ENCODE measurements around the gene ARL10.
A peak's percentile ranks its signal among the peaks of the same experiment; 100 is the strongest.

Gene ARL10

DNA sequence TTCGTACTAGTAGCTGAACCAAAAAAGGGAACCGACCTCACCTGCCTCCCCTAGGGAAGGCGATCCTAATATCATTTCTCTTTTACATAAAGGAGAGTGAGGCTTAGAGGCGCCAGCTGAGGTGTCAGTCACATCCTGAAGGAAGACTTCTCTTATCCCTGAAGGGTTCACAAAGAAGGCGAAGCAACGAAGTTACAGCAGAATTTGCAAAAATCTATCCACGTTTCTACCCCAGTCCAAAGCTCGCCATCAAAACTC, 3.1 kb upstream of the ARL10 start:
- no peak for DNase-seq

DNA sequence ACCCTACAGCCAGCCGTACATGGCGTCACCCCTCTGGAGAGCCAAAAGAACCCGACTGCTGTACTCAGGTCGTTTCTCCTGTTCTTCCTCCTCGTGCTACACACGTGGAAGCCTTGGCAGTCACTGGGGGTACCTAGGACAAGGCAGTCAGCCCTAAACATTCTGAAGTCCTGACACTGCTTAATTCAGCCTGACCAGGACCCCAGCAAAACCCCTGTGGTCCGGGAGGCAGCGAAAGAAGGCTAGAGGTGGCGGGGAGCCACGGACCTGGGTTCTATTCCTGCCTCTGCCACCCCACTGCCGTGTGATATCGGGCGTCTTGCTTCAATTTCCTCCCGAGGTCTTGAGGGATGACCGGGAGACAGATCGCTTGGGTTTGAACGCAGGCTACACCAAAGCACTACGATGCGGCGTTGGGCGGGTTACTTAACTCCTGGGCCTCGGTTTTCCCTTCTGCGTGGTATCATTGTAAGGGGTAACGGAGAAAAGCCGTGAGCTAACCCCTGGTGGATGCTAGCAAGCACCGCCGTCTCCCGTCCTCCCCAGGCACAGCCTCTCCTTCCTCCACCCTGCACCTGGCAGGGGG, 429 bp upstream of the ARL10 start:
- no peak for DNase-seq

DNA sequence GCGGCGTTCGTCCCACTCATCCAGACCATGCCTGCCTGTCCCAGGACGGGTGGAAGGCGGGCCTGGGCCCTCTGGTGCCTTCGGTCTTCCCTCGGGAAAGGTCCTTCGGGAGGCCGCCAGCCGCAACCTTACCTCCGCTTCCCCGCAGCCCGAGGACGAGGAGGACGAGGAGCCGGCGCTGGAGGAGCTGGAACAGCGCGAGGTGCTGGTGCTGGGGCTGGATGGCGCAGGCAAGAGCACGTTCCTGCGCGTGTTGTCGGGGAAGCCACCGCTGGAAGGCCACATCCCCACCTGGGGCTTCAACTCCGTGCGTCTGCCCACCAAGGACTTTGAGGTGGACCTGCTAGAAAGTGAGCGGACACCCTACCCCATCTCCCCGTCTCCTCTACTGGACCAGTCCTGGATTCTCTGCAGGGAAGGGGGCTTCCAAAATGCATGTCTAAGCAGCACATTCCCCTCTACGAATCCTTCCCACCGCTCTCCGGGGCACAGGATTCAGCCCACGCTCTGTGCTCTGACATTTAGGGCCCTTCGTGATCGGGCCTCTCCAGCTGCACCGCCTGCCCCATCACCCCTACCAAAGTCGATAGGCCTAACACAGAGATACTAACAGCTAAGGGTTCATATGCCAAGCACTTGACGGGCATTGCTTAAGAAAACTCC, 1.1 kb downstream of the ARL10 start:
- DNase-seq = no peak

DNA sequence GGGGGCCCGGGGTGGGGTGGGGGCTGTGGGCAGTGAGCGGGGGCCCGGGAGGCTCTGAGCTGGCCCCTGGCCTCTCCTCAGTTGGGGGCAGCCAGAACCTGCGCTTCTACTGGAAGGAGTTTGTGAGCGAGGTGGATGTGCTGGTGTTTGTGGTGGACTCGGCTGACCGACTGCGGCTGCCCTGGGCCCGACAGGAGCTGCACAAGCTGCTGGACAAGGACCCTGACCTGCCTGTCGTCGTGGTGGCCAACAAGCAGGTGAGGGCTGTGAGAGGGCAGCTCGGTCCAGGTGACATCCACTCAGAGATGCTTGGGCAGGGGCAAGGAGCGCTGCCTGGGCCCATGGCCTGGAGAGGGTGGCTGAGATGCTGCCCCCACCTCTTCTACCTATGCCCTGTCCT, 3.4 kb downstream of the ARL10 start:
- DNase-seq = no peak

DNA sequence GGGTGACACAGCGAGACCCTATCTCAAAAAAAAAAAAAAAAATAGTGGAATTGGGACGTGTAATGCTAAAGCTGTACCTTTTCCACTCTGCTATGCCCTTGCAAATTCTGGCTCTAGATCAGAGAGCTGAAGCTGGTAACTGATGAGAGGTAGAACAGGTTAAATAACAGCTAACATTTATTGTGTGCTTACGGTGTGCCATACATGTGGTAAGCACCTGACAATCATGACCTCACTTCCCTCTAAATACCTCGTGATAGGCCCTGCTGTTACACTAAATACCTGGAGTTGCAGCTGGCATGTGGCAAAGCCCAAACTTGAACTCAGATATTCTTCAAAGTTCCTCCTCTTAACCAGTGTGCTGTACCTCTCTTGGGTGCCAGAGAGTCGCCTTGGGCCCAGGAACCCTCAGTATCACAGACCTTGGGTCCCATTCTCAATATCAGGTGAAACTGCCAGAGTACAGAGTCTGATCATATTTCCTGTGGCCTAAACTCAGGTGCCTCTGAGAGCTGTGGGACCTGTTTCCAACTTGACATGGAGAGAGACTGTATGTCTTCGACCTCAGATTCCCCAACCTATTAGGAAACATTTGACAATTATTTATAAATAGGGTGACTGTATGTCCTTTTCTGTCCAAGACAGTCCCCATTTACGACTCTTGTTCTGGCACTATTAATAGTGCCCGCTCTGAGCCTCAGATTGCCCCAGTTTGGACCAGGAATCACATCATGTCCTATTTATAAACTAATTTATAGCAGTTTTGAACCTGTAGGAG, 4.8 kb downstream of the ARL10 start:
- no peak for DNase-seq

DNA sequence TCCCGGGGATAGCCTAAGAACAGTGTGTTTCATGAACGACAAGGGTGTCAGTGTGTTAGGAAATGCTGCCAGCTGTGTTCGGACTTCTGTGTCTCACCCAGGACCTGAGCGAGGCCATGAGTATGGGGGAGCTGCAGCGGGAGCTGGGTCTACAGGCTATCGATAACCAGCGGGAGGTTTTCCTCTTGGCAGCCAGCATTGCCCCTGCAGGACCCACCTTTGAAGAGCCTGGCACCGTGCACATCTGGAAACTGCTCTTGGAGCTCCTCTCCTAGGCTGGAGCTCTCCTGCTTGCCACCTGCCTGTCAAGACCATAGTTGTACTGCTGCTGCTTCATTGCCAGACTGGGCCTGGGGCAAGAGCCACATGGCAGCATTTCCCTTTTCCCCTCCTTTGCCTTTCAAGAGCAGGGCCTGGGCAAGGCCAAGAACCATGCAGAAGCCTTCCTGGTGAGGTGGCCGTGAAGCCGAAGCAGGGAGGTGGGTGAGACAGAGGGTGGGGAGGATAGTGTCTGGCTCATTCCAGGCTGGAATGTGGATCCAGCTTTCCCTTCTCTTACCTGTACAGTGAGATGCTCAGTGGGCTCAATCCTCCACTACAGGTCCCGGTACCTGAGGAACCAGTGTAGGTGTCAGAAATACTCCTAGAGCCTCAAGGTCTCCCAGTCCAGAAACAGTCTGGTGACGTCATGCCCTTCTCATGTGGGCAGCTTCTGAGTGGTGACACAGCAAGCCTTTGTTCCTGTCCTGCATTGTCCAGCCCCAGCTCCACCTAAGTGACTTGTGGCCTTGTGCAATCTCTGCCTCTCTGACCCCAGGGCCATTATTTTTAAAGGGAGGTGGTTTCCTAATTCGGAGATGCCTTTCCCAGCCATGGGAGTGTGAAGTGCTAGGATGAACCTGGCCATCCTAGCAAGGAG, 6.6 kb downstream of the ARL10 start:
- no peak for DNase-seq

DNA sequence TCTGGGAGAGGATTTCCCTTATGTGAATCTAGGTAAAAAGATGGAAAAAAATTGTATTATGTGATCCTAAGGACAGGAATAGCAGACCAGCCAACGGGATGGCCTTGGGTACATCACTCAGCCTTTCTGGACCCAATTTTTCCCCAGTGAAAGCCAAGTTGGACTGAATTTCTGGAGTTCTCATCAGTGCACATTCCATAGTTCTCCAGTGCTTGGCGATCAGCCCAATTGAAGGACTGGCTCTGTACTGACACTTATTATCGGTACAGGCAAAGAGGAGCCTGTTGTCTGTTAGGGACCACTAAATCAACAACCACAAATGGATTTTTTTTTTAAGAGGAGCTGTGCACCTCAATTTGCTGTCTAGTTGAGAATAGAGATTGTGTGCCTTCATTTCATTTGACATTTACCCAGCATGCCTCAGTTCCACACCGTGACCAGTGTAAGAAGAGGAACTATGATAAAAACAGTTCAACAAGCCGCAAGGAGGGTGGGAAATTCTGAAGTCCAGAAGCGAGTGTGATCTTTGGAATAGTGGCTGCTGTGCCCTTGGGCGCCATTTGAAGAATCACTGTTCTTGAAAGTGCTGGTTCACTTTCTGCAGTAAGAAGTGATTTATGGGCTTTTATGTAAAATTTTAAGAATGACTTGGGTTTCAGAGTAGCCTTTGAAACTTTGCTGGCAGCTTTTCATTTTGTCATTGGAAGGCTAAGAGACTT, 8.0 kb downstream of the ARL10 start:
- no peak for DNase-seq

DNA sequence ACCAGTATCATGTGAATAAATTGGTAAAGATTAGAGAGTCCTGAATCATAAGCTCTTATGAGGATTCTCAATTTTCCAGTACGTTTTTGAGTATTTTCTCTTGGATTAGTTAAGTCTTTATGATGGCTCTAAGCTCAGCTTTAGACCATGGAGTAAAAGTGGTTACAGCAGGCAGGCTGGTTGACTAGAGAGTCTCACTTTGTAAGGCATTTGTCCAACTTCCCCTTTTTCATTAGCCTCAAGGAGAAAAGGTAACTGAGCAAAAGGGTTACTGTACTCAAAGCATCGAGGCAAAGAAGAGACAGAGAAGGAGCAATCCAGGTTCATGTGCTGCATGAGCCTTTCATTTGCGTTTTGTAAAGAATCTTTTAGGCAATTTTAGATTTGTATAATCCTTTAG, 14.6 kb downstream of the ARL10 start:
- no peak for DNase-seq

DNA sequence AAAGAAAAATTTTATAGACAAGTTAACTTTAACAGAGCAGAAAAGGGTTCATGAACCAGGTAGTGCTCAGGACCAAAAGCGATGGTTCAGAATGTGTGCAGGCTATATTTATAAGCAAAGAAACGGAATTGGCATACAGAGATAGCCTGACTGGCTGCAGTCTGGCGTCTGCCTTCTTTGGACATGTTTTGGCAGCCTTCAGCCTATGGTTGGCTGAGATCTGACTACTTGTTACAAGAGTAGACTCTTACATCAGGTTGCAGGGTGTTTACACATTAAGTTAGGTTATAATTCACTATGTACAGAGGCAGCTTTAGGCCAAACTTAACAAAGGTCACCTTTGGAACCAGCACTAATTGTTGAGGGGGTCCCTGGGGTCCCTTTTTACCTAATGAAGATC, 16.1 kb downstream of the ARL10 start:
- DNase-seq = no peak

DNA sequence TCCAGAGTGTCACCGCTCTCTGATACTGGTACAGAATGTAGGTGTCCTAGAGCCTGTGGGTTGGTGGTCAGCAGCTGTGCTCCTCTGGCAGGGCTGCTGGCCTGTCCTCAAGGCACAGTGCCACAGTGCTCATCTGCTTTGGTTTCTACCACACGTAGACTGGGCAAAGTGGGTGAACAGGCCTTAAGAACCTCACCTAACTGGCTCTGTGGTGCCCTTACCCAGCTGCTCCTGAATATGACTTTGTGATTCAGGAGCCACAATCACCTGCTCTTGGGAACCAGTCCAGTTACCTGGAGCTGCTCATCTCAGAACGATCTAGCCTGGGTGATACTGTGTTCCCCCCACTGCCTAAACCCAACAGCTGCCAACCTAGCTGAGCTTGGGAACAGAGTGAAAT, 16.7 kb downstream of the ARL10 start:
- no peak for DNase-seq

DNA sequence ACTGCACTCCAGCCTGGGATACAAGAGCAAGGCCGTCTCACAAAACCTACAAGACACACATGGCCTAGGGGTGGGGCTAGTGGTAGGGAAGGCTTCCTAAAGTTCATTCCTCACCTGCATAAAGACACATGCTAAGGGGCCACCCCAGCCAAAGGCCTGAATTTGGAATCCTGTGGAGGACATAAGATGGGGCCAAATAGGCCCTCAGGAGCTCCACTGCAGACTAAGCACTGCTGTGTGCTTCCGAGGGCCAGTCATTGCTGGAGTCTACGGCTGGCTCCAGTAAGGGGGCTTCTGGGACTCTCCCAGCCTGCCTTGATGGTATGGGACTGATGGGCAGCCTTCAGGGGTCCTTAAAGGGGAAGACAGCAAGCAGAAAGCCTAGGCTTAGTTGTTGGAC, 17.4 kb downstream of the ARL10 start:
- DNase-seq = no peak

DNA sequence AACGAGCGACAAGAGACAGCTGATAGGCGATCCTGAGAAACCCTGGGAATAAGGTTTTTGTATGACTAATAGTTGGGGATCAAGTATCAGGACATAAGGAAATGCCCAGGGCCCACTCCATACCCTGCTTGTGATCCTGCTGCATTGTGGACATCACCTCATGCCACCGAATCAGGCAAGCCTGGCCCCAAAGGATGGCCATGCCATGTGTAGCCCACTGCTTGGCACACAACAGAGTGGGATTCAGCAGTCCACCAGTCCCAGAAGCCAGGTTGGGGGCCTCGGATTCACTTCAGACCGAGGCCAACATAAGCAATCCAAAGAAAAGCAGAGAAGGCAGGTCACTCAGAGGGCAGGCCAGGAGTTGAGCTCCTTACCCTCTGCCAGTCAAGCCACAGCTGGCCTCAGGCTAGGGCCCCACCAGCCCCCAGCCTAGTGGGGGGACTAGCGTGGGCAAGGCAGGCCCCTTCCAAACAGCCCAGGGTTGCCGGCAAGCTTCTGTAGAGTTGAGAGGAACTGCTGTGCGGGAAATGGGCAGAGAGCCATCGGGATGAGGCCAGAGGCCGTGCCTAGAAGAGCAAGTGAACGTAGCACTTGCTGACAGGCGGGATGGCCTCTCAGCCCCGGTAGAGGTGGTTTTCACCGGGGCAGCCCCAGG, 18.1 kb downstream of the ARL10 start:
- no peak for DNase-seq

DNA sequence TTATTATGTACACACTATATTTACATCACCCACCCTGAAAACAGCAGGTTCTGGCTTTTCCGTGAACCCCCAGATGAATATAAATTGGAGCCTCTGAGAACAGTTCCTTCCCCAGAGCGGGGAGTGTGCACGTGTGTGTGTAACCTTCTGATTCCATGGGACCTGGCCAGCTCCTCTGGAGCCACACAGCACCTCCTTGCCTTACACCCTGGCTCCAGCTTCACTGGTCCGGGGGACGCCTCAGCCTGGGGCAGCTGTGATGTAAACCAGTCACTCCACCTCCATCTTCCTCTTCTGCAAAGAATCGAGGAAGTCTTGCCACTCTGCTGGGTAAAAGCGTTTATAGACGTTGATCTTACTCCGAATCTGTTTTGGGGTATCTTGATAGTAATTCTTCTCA, 18.7 kb downstream of the ARL10 start:
- DNase-seq = no peak

DNA sequence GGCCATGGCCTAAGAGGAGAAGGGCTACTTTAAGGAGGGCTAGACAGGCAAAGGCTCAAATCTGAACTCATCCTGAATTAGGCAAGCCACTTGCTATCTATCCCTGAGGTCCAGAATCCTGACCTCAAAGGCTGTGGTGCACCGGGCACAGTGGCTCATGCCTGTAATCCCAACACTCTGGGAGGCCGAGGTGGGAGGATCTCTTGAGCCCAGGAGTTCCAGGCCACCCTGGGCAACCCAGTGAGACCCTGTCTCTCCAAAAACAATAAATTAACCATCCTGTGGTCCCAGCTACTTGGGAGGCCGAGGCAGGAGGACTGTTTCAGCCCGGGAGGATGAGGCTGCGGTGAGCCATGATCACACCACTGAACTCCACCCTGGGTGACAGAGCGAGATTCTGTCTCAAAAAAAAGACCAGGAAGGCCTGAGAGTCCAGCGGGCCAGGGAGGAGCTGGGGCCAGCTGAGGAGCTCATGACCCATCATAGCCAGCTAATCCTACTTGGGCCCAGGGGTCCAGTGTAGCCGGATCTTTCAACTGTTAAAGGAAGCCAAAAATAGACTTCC, 19.2 kb downstream of the ARL10 start:
- DNase-seq = no peak

DNA sequence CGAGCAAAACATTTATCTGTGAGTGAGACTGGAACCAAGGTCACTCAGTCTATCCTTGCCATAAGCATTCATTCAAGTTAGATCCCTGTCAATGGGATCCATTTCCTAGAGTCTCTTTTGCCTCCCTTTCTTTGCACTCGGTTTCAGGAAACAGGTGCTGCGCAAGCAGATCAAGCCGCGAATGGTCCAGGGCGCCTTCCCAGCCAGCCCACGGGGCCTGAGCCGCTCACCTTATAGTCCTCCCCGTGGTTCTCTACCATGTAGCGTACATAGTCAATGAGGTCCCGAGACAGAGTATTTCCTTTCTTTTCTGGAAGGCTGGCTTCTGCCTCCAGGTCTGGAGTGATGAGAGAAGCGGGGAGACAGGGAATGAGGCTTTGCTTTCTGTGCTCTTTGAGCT, 19.7 kb downstream of the ARL10 start:
- no peak for DNase-seq

DNA sequence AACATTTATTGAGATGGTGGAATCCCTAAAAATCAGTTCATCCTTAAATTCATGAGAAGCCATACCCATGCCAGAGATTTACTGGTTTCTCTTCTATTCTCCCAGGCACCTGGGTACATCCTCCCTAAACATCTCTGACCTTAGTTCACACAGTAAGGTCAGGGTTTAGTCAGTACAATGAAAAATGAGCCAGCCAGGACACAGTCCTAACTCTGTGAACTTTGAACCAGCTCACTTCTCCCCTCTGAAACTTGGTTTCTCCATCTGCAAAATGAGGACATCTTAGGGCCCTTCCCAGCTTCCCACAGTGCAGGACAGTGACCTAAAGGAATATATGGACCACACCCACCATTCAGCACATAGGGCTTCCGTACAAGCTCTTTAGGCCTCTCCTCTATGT, 21.2 kb downstream of the ARL10 start:
- no peak for DNase-seq

DNA sequence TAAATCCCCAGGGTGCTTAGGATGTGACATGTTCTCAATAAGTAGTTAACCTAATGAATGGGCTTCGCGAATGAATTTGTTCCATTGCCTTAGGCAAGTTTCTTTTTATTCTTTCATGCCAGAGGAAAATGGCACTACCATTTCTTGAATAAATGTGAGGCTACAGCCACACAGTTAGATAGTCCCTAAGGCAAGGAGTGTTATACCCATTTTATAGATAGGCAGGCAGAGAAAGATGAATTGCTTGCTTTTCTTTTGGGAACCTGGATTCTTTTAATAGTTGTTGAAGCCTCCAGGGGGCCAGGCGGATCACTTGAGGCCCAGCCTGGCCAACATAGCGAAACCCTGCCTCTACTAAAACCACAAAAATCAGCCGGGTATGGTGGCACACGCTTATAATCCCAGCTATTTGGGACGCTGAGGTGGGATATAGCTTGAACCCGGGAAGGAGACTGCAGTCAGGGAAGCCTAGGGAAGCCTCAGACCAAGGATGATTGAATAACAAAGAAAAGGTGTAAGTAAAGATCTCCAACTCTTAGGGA, 22.2 kb downstream of the ARL10 start:
- no peak for DNase-seq

DNA sequence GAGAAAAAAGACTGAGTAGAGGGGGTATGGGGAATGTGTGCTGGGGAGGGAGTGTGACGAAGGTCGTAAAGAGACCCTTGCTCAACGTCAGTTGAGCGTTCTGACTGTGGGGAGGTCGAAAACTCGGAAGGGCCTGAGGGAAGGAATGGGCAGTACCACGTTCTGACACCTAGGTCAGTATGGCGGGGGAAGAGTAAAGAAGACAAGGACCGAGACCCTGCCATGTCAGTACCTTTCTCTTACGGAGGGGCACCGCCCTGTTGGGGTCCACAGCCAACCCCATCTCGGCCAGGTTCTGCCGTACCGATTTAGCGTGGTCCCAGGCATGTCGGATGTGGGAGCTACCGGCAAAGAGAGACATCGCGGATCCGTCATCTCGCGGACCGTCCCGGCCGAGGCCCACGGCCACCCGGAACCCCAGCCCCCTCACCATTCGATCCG, 22.7 kb downstream of the ARL10 start:
- DNase-seq = no peak

DNA sequence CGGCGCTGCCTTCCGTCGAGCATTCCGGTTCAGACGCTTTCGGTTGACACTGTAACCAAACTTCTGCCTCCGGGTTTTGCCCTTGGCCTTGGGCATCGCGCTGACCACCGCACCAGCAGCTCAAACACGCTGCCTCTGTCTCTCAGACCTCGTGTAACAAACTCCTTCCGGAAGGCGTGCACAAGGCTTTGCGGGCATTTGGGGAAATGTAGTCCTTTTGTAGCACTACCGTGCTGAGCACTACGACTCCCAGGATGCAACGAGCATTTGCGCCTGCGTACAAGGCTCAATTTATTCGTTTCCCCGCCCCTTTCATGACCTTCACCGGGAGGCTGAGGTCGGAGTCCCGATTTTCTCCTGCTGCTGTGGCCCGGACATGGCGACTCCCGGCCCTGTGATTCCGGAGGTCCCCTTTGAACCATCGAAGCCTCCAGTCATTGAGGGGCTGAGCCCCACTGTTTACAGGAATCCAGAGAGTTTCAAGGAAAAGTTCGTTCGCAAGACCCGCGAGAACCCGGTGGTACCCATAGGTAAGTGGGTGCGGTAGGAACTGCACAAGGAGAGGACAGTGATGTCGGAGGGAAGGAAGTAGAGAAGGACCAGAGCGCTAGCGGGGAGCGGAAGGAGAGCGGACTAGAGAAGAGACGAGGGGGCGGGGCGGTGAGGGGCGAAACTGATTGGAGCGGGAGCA, 23.3 kb downstream of the ARL10 start, which contains the start of the genes HIGD2A and NOP16:
Gene HIGD2A (plus strand): TSS at position 308 of the 691 bp plus-strand sequence. CDS start 69 bp downstream, at position 377.
Gene NOP16 (minus strand): TSS at position 155 of the 691 bp plus-strand sequence. CDS start 59 bp downstream, at position 96.
- peak; percentile 98 for DNase-seq
